Measurements from ENCODE around the gene ABCA5.

GRCh38 chr17:69302682-69303081 is 24.3 kb downstream of the ABCA5 start:
- TF ChIP-seq POLR2A (IDR thresholded peaks at IDR 0.05) (no peak), POLR2AphosphoS5 (IDR thresholded peaks at IDR 0.05) (no peak)

All from upper lobe of left lung (tissue), 4 donors.